ENCODE data around the gene AGBL5.

The AGBL5 gene

GRCh38 chr2:27067385-27067784 is 15.9 kb downstream of the AGBL5 start:
- TF ChIP-seq ZNF157 (tag by site-specific recombination; IDR thresholded peaks at IDR 0.05) (no peak), BCL11B (tag by site-specific recombination; IDR thresholded peaks at IDR 0.05; ENCODE audit: low read depth) (no peak), ZNF473 (tag by site-specific recombination; IDR thresholded peaks at IDR 0.05) (no peak), ZNF10 (tag by site-specific recombination; IDR thresholded peaks at IDR 0.05) (no peak), ZNF571 (tag by site-specific recombination; IDR thresholded peaks at IDR 0.05) (no peak), ZNF211 (tag by site-specific recombination; IDR thresholded peaks at IDR 0.05; ENCODE audit: low read depth) (no peak), ELK4 (IDR thresholded peaks at IDR 0.05; ENCODE audit: borderline replicate concordance, low read depth, low read length) (no peak)
- CTCF ChIA-PET: interaction anchor here (0.8 kb wide), 1 partner anchor 14 kb away, joined by 3 read pairs; no protein-coding TSS in a partner anchor

GRCh38 chr2:27069436-27069835 is 18.0 kb downstream of the AGBL5 start:
- Histone ChIP-seq H3K4me3 (ENCODE audit: low read depth, low read length) (no peak overlapping the region), H3K4me1 (ENCODE audit: control insufficient read depth, insufficient read depth, low read length) (peaks cover 14% of the 10 kb centered on the region), H3K9me3 (ENCODE audit: control insufficient read depth, insufficient read depth, low read depth, low read length) (no peaks in the 10 kb centered on the region), H3K27ac (ENCODE audit: extremely low read depth, low read depth, low read length) (no peak overlapping the region), H3K36me3 (ENCODE audit: control insufficient read depth in 2 of 2, insufficient read depth in 1 of 2, low read length in 2 of 2) (peaks cover 0 to 51% of the 10 kb centered on the region in 2 experiments; a peak in 2 of 3 replicates)
- ChIA-PET POLR2A (no interaction called here), CTCF (interaction anchor here (0.6 to 0.7 kb wide), 2 partner anchors 12 to 316 kb away, joined by 3 read pairs; no protein-coding TSS in a partner anchor)
- TF ChIP-seq ZBTB20 (tag by site-specific recombination; IDR thresholded peaks at IDR 0.05) (no peak), ZNF174 (tag by site-specific recombination; IDR thresholded peaks at IDR 0.05) (no peak), ZNF146 (tag by site-specific recombination; IDR thresholded peaks at IDR 0.05) (no peak), ZNF394 (tag by site-specific recombination; IDR thresholded peaks at IDR 0.05; ENCODE audit: borderline replicate concordance) (no peak), ZNF654 (tag by site-specific recombination; IDR thresholded peaks at IDR 0.05; ENCODE audit: low read depth) (no peak), ZNF19 (tag by site-specific recombination; IDR thresholded peaks at IDR 0.05; ENCODE audit: low read depth) (no peak), ZFP41 (tag by site-specific recombination; IDR thresholded peaks at IDR 0.05; ENCODE audit: borderline replicate concordance) (no peak), ZNF362 (tag by site-specific recombination; IDR thresholded peaks at IDR 0.05) (no peak), ZNF157 (tag by site-specific recombination; IDR thresholded peaks at IDR 0.05) (no peak), HOXC10 (CRISPR knock-in tag; IDR thresholded peaks at IDR 0.05) (no peak), INSM2 (tag by site-specific recombination; IDR thresholded peaks at IDR 0.05) (no peak), KLF1 (tag by site-specific recombination; IDR thresholded peaks at IDR 0.05) (no peak), ZBTB48 (tag by site-specific recombination; IDR thresholded peaks at IDR 0.05) (no peak), ATF2 (tag by site-specific recombination; IDR thresholded peaks at IDR 0.05; ENCODE audit: low read depth) (no peak), ZXDB (tag by site-specific recombination; IDR thresholded peaks at IDR 0.05) (no peak), ZNF621 (tag by site-specific recombination; IDR thresholded peaks at IDR 0.05) (no peak), ZNF266 (tag by site-specific recombination; IDR thresholded peaks at IDR 0.05; ENCODE audit: low read depth) (no peak), ZNF555 (tag by site-specific recombination; conservative IDR thresholded peaks at IDR 0.05) (no peak), ZNF26 (tag by site-specific recombination; IDR thresholded peaks at IDR 0.05) (no peak)

More at GRCh38 chr2:27067385-27067784, 15.9 kb downstream of the AGBL5 start:
- Histone ChIP-seq H3K27ac (ENCODE audit: extremely low read depth, low read depth, low read length) (no peak overlapping the region), H3K9me3 (ENCODE audit: control insufficient read depth, insufficient read depth, low read depth, low read length) (no peaks in the 10 kb centered on the region), H3K4me3 (ENCODE audit: low read depth, low read length) (no peak overlapping the region), H3K36me3 (ENCODE audit: control insufficient read depth in 2 of 2, insufficient read depth in 1 of 2, low read length in 2 of 2) (peaks cover 0 to 69% of the 10 kb centered on the region in 2 experiments), H3K4me1 (ENCODE audit: control insufficient read depth, insufficient read depth, low read length) (peaks cover 12% of the 10 kb centered on the region)
- POLR2A ChIA-PET: interaction anchor here (0.5 to 6.5 kb wide), 4 partner anchors 9 to 186 kb away, joined by 4 to 31 read pairs (median 9); partner anchors contain the start of gene AGBL5

Data from HEK293 (cell line).